Measurements from ENCODE around the gene COQ8B.
A peak's percentile ranks its signal among the peaks of the same experiment; 100 is the strongest.

COQ8B gene

GRCh38 chr19:40750874-40751537 is 34.3 kb upstream of the COQ8B start, which contains the start of gene SNRPA:
Gene SNRPA (plus strand): TSS chr19:40751203. CDS start chr19:40751409, 206 bp downstream.
- POLR2A ChIA-PET: interaction anchor here (0.5 to 1.5 kb wide), 7 partner anchors 8 to 60 kb away, joined by 3 to 21 read pairs (median 5); partner anchors contain the start of genes COQ8B, EGLN2, ITPKC and NUMBL
- no peak for TF ChIP-seq CTCF (IDR thresholded peaks at IDR 0.05; ENCODE audit: control extremely low read depth, extremely low read depth, low read depth, missing control alignments)
- DNase-seq (ENCODE audit: extremely low spot score): peak; percentile 91
- CTCF ChIA-PET: interaction anchor here (1.0 to 1.3 kb wide), 4 partner anchors 27 to 88 kb away, joined by 3 to 7 read pairs (median 4); partner anchors contain the start of gene RAB4B

DNA sequence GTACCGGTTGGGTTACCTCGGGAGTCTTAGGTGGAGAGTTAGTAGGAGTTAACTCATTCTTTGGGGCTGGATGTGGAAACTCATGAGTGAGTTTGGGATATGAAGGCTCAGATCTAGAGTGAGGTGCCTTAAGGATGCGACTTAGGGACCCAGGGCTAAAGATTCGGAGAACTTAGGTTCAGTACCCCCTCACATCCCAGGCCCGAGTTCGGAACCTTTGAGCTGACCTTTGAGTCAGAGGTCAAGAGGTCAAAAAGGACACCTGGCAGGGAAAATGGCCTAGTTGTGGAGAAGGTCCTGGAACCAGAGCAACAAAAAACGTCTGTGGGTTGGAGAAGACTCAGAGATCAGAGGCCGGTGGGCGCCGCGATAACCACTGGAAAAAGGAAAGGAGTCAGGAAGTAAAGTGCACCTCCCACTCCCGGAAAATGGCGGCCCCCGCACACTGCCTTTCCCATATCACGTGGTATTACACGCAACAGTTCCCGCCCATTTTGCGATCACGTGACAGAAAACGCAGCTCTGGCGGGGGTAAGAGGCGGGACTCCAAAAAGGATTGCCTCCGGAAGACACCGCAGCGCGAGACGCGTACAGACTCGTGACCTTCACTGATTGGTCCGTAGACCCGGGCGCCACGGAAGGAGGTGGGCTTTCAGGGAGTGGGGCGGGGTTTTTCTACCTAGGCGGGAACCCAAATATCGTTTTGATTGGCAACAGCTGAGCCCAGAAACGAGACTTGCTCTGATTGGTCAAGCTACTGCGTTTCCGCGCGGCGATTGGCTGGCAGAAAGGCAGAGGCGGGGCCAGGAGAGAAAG is 33.6 kb upstream of the COQ8B start, which contains the start of gene ACTMAP:
ACTMAP (minus strand) TSS at position 420 of the 816 bp plus-strand sequence. CDS start 674 bp downstream, outside the sequence.
- CTCF ChIA-PET: interaction anchor here (1.0 to 1.3 kb wide), 4 partner anchors 26 to 87 kb away, joined by 3 to 7 read pairs (median 4); partner anchors contain the start of gene RAB4B
- peak; percentile 99 for DNase-seq (ENCODE audit: extremely low spot score)
- POLR2A ChIA-PET: interaction anchor here (0.5 to 1.5 kb wide), 7 partner anchors 9 to 60 kb away, joined by 3 to 21 read pairs (median 5); partner anchors contain the start of genes COQ8B, EGLN2, ITPKC and NUMBL
- TF ChIP-seq CTCF (IDR thresholded peaks at IDR 0.05; ENCODE audit: control extremely low read depth, extremely low read depth, low read depth, missing control alignments): no peak

DNA sequence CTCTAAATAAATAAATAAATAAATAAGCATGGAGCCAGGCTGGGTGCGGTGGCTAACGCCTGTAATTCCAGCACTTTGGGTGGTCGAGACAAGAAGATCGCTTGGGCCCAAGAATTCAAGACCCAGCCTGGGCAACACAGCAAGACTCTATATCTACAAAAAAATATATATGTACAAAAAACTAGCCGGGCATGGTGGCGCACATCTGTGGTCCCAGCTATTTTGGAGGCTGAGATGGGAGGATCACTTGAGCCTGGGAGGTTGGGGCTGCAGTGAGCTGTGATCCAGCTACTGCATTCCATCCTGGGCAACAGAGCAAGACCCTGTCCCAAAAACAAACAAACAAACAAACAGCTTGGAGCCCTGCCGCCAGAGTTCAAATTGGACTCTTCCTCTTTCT is 30.9 kb upstream of the COQ8B start:
- ChIA-PET POLR2A (interaction anchor here (1.8 kb wide), 1 partner anchor 12 kb away, joined by 6 read pairs; no protein-coding TSS in a partner anchor), CTCF (interaction anchor here (1.0 to 2.4 kb wide), 3 partner anchors 10 to 59 kb away, joined by 3 to 5 read pairs (median 4); no protein-coding TSS in a partner anchor)
- DNase-seq (ENCODE audit: extremely low spot score): no peak
- no peak for TF ChIP-seq CTCF (IDR thresholded peaks at IDR 0.05; ENCODE audit: control extremely low read depth, extremely low read depth, low read depth, missing control alignments)

GRCh38 chr19:40745402-40745780 is 28.7 kb upstream of the COQ8B start:
- CTCF ChIA-PET: interaction anchor here (0.8 to 1.5 kb wide), 3 partner anchors 31 to 82 kb away, joined by 3 to 4 read pairs (median 3); no protein-coding TSS in a partner anchor
- TF ChIP-seq CTCF (IDR thresholded peaks at IDR 0.05; ENCODE audit: control extremely low read depth, extremely low read depth, low read depth, missing control alignments): no peak
- POLR2A ChIA-PET: interaction anchor here (0.8 kb wide), 1 partner anchor 18 kb away, joined by 3 read pairs; no protein-coding TSS in a partner anchor
- DNase-seq (ENCODE audit: extremely low spot score): no peak

- peak; percentile 34 for DNase-seq (ENCODE audit: extremely low spot score)
- POLR2A ChIA-PET: interaction anchor here (0.8 kb wide), 1 partner anchor 17 kb away, joined by 3 read pairs; no protein-coding TSS in a partner anchor
- CTCF ChIA-PET: interaction anchor here (0.7 to 1.5 kb wide), 7 partner anchors 11 to 81 kb away, joined by 3 to 6 read pairs (median 3); partner anchors contain the start of gene EGLN2
- TF ChIP-seq CTCF (IDR thresholded peaks at IDR 0.05; ENCODE audit: control extremely low read depth, extremely low read depth, low read depth, missing control alignments): peak; percentile 16
Observed at GRCh38 chr19:40744554-40745401, 28.1 kb upstream of the COQ8B start.
